Mucosa of stomach (tissue), 1 donor: Measurements from ENCODE around the gene PDE4DIP.
"Not testable (repeated sequence)": the region's sequence is repeated elsewhere in the genome, so short reads cannot be mapped to it uniquely, and the experiment has no call there.

Source experiments
- H3K27me3 ChIP-seq: one replicate; pipeline ENCODE4 v1.7.0; 2013; ENCODE audit warnings: mild to moderate bottlenecking, low read length; ENCODE audit not compliant: control insufficient read depth, insufficient read depth
- H3K36me3 ChIP-seq: one replicate; pipeline ENCODE4 v1.7.0; 2013; ENCODE audit warnings: low read length; ENCODE audit not compliant: control insufficient read depth, insufficient read depth
- H3K4me1 ChIP-seq: one replicate; pipeline ENCODE4 v1.7.0; 2013; ENCODE audit warnings: mild to moderate bottlenecking, low read length; ENCODE audit not compliant: control insufficient read depth, insufficient read depth
- H3K4me3 ChIP-seq: one replicate; pipeline ENCODE4 v1.7.0; 2013; ENCODE audit warnings: low read length
- H3K9ac ChIP-seq: one replicate; pipeline ENCODE4 v1.7.0; 2013; ENCODE audit warnings: mild to moderate bottlenecking, low read length, moderate library complexity
- H3K9me3 ChIP-seq: one replicate; pipeline ENCODE4 v1.7.0; 2013; ENCODE audit warnings: mild to moderate bottlenecking, low read length, moderate library complexity; ENCODE audit not compliant: control insufficient read depth
- donor health status: Pancreatic carcinoma.

The PDE4DIP gene

DNA sequence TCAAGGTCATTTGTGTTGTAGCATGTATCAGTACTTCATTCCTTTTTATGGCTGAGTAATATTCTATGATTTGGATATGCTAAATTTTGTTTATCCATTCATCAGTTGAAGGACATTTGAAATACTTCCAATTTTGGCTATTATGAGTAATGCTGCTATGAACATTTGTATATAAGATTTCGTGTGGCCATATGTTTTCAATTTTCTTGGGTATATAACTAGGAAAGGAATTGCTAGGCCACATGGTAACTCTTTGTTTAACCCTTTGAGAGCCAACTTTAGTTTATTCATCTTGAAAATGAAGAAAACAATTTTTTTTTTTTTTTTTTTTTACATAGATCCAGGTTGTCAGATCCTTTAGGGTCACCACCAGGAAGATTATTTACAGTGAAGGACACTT, 37.0 kb downstream of the PDE4DIP start:
- H3K27me3 ChIP-seq, H3K36me3 ChIP-seq, H3K4me3 ChIP-seq: not testable (repeated sequence)

GRCh38 chr1:148885219-148885618, 41.0 kb downstream of the PDE4DIP start:
- H3K9ac ChIP-seq, H3K9me3 ChIP-seq, H3K4me1 ChIP-seq, H3K27me3 ChIP-seq, H3K36me3 ChIP-seq, H3K4me3 ChIP-seq: not testable (repeated sequence)

More for the DNA sequence above, 37.0 kb downstream of the PDE4DIP start:
- H3K9ac ChIP-seq, H3K4me1 ChIP-seq, H3K9me3 ChIP-seq: not testable (repeated sequence)

GRCh38 chr1:148886293-148886692, 42.1 kb downstream of the PDE4DIP start:
- not testable (repeated sequence) for H3K27me3 ChIP-seq, H3K9ac ChIP-seq, H3K36me3 ChIP-seq, H3K4me1 ChIP-seq, H3K9me3 ChIP-seq, H3K4me3 ChIP-seq

GRCh38 chr1:148888597-148888996, 44.4 kb downstream of the PDE4DIP start:
- not testable (repeated sequence) for H3K4me1 ChIP-seq

GRCh38 chr1:148889267-148890074, 45.2 kb downstream of the PDE4DIP start:
- not testable (repeated sequence) for H3K4me3 ChIP-seq, H3K27me3 ChIP-seq, H3K9me3 ChIP-seq, H3K9ac ChIP-seq, H3K36me3 ChIP-seq, H3K4me1 ChIP-seq

More at GRCh38 chr1:148888597-148888996, 44.4 kb downstream of the PDE4DIP start:
- H3K9ac ChIP-seq, H3K36me3 ChIP-seq, H3K9me3 ChIP-seq, H3K4me3 ChIP-seq, H3K27me3 ChIP-seq: not testable (repeated sequence)

GRCh38 chr1:148890075-148890568, 45.9 kb downstream of the PDE4DIP start:
- not testable (repeated sequence) for H3K4me1 ChIP-seq, H3K9ac ChIP-seq, H3K27me3 ChIP-seq, H3K4me3 ChIP-seq, H3K9me3 ChIP-seq, H3K36me3 ChIP-seq

GRCh38 chr1:148894360-148895352, 50.4 kb downstream of the PDE4DIP start:
- not testable (repeated sequence) for H3K9me3 ChIP-seq, H3K27me3 ChIP-seq, H3K4me3 ChIP-seq, H3K4me1 ChIP-seq, H3K36me3 ChIP-seq, H3K9ac ChIP-seq

- not testable (repeated sequence) for H3K9me3 ChIP-seq, H3K36me3 ChIP-seq, H3K27me3 ChIP-seq, H3K9ac ChIP-seq, H3K4me3 ChIP-seq, H3K4me1 ChIP-seq
Observed at GRCh38 chr1:148900026-148900425, 55.8 kb downstream of the PDE4DIP start.

DNA sequence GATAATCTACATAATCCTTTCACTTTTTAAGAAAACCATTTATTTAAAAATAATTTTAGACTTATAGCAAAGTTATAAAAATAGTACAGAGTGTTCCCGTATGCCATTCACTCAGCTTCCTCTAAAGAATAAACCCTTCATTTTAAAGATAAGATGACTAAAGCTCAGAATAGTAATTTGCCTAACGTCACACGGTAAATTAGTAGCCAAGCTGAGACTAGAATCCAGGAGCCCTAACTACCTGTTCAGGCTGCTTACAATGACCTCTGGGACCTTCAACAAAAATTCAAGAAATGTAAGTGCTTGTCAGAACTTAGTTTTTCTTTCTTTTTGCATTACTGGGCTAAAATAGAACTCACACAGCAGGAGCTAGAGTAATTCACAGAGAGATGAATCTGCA, 56.5 kb downstream of the PDE4DIP start:
- not testable (repeated sequence) for H3K4me1 ChIP-seq, H3K4me3 ChIP-seq, H3K9me3 ChIP-seq, H3K27me3 ChIP-seq, H3K9ac ChIP-seq, H3K36me3 ChIP-seq

- H3K36me3 ChIP-seq, H3K4me3 ChIP-seq, H3K4me1 ChIP-seq, H3K9me3 ChIP-seq, H3K9ac ChIP-seq, H3K27me3 ChIP-seq: not testable (repeated sequence)
Observed at GRCh38 chr1:148901150-148901952, 57.1 kb downstream of the PDE4DIP start.

GRCh38 chr1:148901953-148902341, 57.7 kb downstream of the PDE4DIP start:
- H3K36me3 ChIP-seq, H3K4me3 ChIP-seq, H3K9ac ChIP-seq, H3K9me3 ChIP-seq, H3K27me3 ChIP-seq, H3K4me1 ChIP-seq: not testable (repeated sequence)
